Left ventricle myocardium inferior (tissue), 1 donor: Measurements from ENCODE around the gene ATP13A4. TPM values are rescaled to one million over a fixed set of nuclear protein-coding genes. Genes with fewer than 3 reads are reported as not detected.

Experiments
- DNase-seq: peaks from one replicate; pipeline ENCODE4 v3.0.0-alpha.2; 2020
- H3K27ac ChIP-seq: fragments of 200-600 bp; replicated peaks from 2 replicates; pipeline ENCODE4 v1.8.0; 2021
- H3K27me3 ChIP-seq: fragments of 200-600 bp; 2 replicates; pipeline ENCODE4 v1.8.0; 2021; ENCODE audit warnings: low read depth
- H3K36me3 ChIP-seq: fragments of 200-600 bp; 2 replicates; pipeline ENCODE4 v1.8.0; 2021
- H3K4me1 ChIP-seq: fragments of 200-600 bp; 2 replicates; pipeline ENCODE4 v1.8.0; 2021
- H3K4me3 ChIP-seq: fragments of 200-600 bp; 2 replicates; pipeline ENCODE4 v1.8.0; 2021; ENCODE audit warnings: mild to moderate bottlenecking, moderate library complexity
- H3K9me3 ChIP-seq: fragments of 200-600 bp; replicated peaks from 2 replicates; pipeline ENCODE4 v1.8.0; 2021
- CTCF ChIP-seq: fragments of 200-600 bp; IDR thresholded peaks from 2 replicates; pipeline ENCODE4 v1.8.0; 2021; ENCODE audit warnings: antibody characterized with exemption, mild to moderate bottlenecking, borderline replicate concordance
- intact Hi-C: fragments of 100-400 bp; cut with micrococcal nuclease; formaldehyde crosslinking; loops from one replicate; pipeline ENCODE4 v1.11.0; 2022
- total RNA-seq: library from RNA; stranded (reverse); fragmentation: NEBNext Ultra II Directional; extraction: Animal tissue kit (Norgen Biotek cat#: 25700); gene quantifications from one replicate; pipeline ENCODE4 v1.2.1, GENCODE V29; 2021
- donor health status: DM: no; HTN: yes; CAD: no; lungs with severe emphysema.

Gene ATP13A4
- total RNA-seq, 1 donor from 2014 or later = 0.52 TPM

- Histone ChIP-seq H3K27me3 (no peaks in the 10 kb centered on the region), H3K4me1 (peaks cover 3% of the 10 kb centered on the region), H3K4me3 (no peak overlapping the region), H3K9me3 (no peaks in the 10 kb centered on the region), H3K36me3 (no peaks in the 10 kb centered on the region), H3K27ac (no peak overlapping the region)
- no peak for TF ChIP-seq CTCF
- DNase-seq = no peak
- intact Hi-C loops = no loop called here
Observed at GRCh38 chr3:193496658-193497057, 58.0 kb downstream of the ATP13A4 start.

GRCh38 chr3:193491026-193491425 lies 63.7 kb downstream of the ATP13A4 start:
- H3K36me3 ChIP-seq = no peaks in the 10 kb centered on the region
- no peak overlapping the region for H3K27ac ChIP-seq
- TF ChIP-seq CTCF = no peak
- intact Hi-C loops = no loop called here
- no peak overlapping the region for H3K4me3 ChIP-seq
- H3K4me1 ChIP-seq = no peaks in the 10 kb centered on the region
- H3K9me3 ChIP-seq = no peaks in the 10 kb centered on the region
- H3K27me3 ChIP-seq = no peaks in the 10 kb centered on the region
- no peak for DNase-seq

GRCh38 chr3:193490580-193490979 lies 64.1 kb downstream of the ATP13A4 start:
- no peak for TF ChIP-seq CTCF
- Histone ChIP-seq H3K4me3 (no peak overlapping the region), H3K27me3 (no peaks in the 10 kb centered on the region), H3K36me3 (no peaks in the 10 kb centered on the region), H3K9me3 (no peaks in the 10 kb centered on the region), H3K27ac (no peak overlapping the region), H3K4me1 (no peaks in the 10 kb centered on the region)
- intact Hi-C loops = no loop called here
- no peak for DNase-seq

GRCh38 chr3:193489949-193490348 lies 64.7 kb downstream of the ATP13A4 start:
- H3K36me3 ChIP-seq = no peaks in the 10 kb centered on the region
- TF ChIP-seq CTCF = no peak
- H3K4me1 ChIP-seq = no peaks in the 10 kb centered on the region
- no peak overlapping the region for H3K27ac ChIP-seq
- no peaks in the 10 kb centered on the region for H3K9me3 ChIP-seq
- intact Hi-C loops = no loop called here
- H3K4me3 ChIP-seq = no peak overlapping the region
- DNase-seq = no peak
- no peaks in the 10 kb centered on the region for H3K27me3 ChIP-seq

GRCh38 chr3:193488741-193489140 lies 66.0 kb downstream of the ATP13A4 start:
- no peak overlapping the region for H3K27ac ChIP-seq

More at GRCh38 chr3:193488741-193489140, 66.0 kb downstream of the ATP13A4 start:
- intact Hi-C loops = no loop called here
- no peaks in the 10 kb centered on the region for H3K9me3 ChIP-seq
- no peaks in the 10 kb centered on the region for H3K36me3 ChIP-seq
- H3K4me1 ChIP-seq = no peaks in the 10 kb centered on the region
- no peaks in the 10 kb centered on the region for H3K27me3 ChIP-seq
- no peak for DNase-seq
- no peak for TF ChIP-seq CTCF
- no peak overlapping the region for H3K4me3 ChIP-seq
